SK-N-SH treated with all-trans-retinoic acid at 6 μM for 48 hours (cell line): ENCODE results near the gene SNAPC3.

Source experiments
- ARNTL ChIP-seq: fragments of 450-650 bp; formaldehyde crosslinking; IDR thresholded peaks from 2 replicates; pipeline ENCODE4 v1.5.0; 2020; ENCODE audit warnings: low read depth, mild to moderate bottlenecking, moderate library complexity, borderline replicate concordance
- BACH2 ChIP-seq: fragments of 250-450 bp; sonication (Bioruptor Pico); IDR thresholded peaks from 2 replicates; pipeline ENCODE4 v1.9.0; 2021; ENCODE audit warnings: mild to moderate bottlenecking, borderline replicate concordance
- SNAI2 ChIP-seq: fragments of 250-450 bp; sonication (Bioruptor Pico); IDR thresholded peaks from 2 replicates; pipeline ENCODE4 v1.5.0; 2020; ENCODE audit warnings: mild to moderate bottlenecking, moderate library complexity
- ZC3H10 ChIP-seq: fragments of 250-450 bp; sonication (Bioruptor Pico); IDR thresholded peaks from 2 replicates; pipeline ENCODE4 v1.5.1; 2021; ENCODE audit warnings: mild to moderate bottlenecking, moderate library complexity
- ZFP30 ChIP-seq: fragments of 450-650 bp; formaldehyde crosslinking; IDR thresholded peaks from 2 replicates; pipeline ENCODE4 v1.5.0; 2022; ENCODE audit warnings: mild to moderate bottlenecking, moderate library complexity
- ZNF565 ChIP-seq: fragments of 450-650 bp; formaldehyde crosslinking; conservative IDR thresholded peaks from 2 replicates; pipeline ENCODE4 v1.5.0; 2020; ENCODE audit warnings: low read depth, mild to moderate bottlenecking, moderate library complexity
- TF ChIP-seq, protein P1 (sequence below): fragments of 250-450 bp; sonication (Bioruptor Pico); IDR thresholded peaks from 2 replicates; pipeline ENCODE4 v1.8.0; 2020; ENCODE audit warnings: mild to moderate bottlenecking, moderate library complexity, borderline replicate concordance
- TF ChIP-seq, protein P2 (sequence below): fragments of 250-450 bp; sonication (Bioruptor Pico); IDR thresholded peaks from 2 replicates; pipeline ENCODE4 v1.5.0; 2020; ENCODE audit warnings: mild to moderate bottlenecking, moderate library complexity

DNA sequence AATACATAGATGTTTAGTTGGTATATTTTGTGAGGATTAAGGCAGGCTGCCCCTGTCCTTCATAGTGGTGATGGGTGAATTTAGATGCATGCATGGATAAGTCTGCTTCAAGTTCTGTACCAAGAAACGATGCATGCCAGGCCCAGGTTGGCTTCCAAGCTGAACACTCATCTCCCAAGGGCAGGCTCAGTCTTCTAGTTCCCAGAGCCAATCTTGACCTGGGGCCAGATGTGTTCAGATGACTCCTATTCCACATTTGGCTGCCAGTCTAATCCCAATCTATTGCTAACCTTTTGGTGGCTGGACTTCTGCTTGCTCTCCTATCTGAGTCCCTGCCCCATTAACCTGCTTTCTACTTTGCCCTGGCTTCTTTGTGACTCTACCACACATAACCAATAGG, 18.5 kb upstream of the SNAPC3 start:
- TF ChIP-seq, protein P1, sequence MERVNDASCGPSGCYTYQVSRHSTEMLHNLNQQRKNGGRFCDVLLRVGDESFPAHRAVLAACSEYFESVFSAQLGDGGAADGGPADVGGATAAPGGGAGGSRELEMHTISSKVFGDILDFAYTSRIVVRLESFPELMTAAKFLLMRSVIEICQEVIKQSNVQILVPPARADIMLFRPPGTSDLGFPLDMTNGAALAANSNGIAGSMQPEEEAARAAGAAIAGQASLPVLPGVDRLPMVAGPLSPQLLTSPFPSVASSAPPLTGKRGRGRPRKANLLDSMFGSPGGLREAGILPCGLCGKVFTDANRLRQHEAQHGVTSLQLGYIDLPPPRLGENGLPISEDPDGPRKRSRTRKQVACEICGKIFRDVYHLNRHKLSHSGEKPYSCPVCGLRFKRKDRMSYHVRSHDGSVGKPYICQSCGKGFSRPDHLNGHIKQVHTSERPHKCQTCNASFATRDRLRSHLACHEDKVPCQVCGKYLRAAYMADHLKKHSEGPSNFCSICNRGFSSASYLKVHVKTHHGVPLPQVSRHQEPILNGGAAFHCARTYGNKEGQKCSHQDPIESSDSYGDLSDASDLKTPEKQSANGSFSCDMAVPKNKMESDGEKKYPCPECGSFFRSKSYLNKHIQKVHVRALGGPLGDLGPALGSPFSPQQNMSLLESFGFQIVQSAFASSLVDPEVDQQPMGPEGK (CRISPR knock-in tag), result no peak
- TF ChIP-seq ZC3H10 (CRISPR knock-in tag) (no peak), SNAI2 (CRISPR knock-in tag) (no peak), ZFP30 (no peak), ZNF565 (no peak), ARNTL (no peak), BACH2 (no peak)
- TF ChIP-seq, protein P2, sequence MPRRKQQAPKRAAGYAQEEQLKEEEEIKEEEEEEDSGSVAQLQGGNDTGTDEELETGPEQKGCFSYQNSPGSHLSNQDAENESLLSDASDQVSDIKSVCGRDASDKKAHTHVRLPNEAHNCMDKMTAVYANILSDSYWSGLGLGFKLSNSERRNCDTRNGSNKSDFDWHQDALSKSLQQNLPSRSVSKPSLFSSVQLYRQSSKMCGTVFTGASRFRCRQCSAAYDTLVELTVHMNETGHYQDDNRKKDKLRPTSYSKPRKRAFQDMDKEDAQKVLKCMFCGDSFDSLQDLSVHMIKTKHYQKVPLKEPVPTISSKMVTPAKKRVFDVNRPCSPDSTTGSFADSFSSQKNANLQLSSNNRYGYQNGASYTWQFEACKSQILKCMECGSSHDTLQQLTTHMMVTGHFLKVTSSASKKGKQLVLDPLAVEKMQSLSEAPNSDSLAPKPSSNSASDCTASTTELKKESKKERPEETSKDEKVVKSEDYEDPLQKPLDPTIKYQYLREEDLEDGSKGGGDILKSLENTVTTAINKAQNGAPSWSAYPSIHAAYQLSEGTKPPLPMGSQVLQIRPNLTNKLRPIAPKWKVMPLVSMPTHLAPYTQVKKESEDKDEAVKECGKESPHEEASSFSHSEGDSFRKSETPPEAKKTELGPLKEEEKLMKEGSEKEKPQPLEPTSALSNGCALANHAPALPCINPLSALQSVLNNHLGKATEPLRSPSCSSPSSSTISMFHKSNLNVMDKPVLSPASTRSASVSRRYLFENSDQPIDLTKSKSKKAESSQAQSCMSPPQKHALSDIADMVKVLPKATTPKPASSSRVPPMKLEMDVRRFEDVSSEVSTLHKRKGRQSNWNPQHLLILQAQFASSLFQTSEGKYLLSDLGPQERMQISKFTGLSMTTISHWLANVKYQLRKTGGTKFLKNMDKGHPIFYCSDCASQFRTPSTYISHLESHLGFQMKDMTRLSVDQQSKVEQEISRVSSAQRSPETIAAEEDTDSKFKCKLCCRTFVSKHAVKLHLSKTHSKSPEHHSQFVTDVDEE (CRISPR knock-in tag), result no peak
